Skin of body (tissue), 3 donors: ENCODE data around the gene SMTNL1. TPM values are rescaled to one million over a fixed set of nuclear protein-coding genes. Genes with fewer than 3 reads are reported as not detected.

Experiments used
- DNase-seq: peaks from one replicate; lab custom pipeline; 2025; lab: John Stamatoyannopoulos, UW
- small RNA-seq: library from RNA; depleted of rRNA; stranded (forward); fragments of <200 nt; gene quantifications from one replicate; pipeline ENCODE3, GENCODE V24; 2014; ENCODE audit warnings: low replicate concordance
- total RNA-seq: library from RNA; depleted of rRNA; stranded (reverse); fragments of >200 nt; gene quantifications from one replicate; pipeline ENCODE4 v1.2.3, GENCODE V29; 2014

The SMTNL1 gene
- total RNA-seq, 1 donor from 2014 or later: 7.9 TPM

DNA sequence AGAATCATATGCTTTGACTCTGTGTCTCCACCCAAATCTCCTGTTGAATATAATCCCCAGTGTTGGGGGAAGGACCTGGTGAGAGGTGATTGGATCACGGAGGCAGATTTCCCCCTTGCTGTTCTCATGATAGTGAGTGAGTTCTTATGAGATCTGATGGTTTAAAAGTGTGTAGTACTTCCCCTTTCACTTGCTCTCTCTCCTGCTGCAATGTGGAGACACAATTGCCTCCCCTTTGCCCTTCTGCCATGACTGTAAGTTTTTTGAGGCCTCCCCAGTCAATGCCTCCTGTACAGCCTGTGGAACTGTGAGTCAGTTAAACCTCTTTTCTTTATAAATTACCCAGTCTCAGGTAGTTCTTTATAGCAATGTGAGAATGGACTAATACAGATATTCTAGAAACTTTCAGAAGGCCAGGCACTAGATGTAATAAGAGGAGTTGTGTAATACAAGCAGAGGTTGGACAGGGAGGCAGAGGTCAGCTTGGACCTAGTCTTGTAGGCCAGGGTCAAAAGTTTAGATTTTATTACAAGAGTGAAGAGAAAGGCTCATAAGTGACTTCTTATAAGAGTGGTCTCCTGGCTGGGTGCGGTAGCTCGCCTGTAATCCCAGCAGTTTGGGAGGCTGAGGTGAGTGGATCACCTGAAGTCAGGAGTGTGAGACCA lies 50.8 kb downstream of the SMTNL1 start:
- no peak for DNase-seq

GRCh38 chr11:57596266-57596885 lies 59.0 kb downstream of the SMTNL1 start:
- DNase-seq: no peak

DNA sequence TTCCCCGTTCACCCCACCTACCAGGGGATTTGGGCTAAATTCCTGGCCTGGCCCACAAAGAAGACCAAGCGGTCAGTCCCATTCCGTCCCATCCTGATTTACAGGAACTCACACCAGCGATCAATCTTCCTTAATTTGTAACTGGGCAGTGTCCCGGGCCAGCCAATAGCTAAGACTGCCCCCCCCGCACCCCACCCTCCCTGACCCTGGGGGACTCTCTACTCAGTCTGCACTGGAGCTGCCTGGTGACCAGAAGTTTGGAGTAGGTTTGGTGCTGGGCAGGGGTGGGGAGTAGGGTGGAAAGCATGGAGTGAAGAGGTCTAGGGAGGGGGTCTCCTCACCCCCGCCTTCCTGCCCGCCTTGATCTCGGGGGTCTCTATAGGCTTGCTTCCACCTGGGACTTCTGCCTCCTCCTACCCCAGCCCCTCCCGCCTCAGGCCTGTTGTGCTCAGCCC lies 60.1 kb downstream of the SMTNL1 start, which contains the start of gene SERPING1:
SERPING1 (plus strand) TSS at position 225 of the 455 bp plus-strand sequence. CDS start 586 bp downstream, outside the sequence.
- DNase-seq: peak; percentile 47

DNA sequence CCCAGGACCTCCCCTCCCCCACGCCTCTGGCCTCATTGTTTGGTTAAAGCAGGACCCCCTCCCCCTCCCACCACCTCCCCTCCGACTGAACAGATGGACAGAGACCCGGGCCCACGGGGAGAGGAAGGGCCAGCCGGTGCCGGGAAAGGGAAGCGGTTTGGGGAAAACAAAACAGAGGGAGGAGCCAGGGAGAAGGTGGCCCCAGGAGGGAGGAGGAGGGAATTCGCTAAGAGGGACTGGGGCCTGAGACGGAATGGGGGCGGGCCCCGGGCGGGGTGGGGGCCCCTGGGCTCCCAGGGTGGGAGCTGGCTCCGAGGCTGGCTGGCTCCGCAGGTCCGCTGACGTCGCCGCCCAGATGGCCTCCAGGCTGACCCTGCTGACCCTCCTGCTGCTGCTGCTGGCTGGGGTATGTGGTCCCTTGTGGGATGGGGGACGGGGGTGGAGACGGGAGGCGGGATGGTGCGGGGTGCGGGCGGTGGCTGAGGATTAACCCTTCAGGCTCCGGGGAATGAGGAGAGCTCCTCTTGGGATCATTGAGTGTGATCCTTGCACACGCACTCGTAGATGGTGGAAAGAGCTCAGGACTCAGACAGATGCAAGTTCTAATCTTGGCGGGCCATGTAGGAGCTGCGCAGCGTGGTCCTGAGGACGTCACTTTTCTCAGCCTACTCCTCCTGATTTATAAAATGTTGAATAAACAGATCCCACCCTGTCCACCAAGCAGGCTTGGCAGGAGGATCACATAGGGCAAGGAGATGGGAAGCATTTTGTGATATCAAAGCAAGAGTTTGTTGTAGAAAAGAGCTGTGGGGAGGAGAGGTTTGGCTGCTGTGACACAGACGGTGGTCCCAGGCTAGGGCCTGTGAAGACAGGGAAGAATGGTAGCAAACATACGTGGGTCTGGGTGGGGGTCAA lies 60.8 kb downstream of the SMTNL1 start:
- peak; percentile 75 for DNase-seq

GRCh38 chr11:57598831-57599155 lies 61.4 kb downstream of the SMTNL1 start:
- DNase-seq: peak; percentile 40

DNA sequence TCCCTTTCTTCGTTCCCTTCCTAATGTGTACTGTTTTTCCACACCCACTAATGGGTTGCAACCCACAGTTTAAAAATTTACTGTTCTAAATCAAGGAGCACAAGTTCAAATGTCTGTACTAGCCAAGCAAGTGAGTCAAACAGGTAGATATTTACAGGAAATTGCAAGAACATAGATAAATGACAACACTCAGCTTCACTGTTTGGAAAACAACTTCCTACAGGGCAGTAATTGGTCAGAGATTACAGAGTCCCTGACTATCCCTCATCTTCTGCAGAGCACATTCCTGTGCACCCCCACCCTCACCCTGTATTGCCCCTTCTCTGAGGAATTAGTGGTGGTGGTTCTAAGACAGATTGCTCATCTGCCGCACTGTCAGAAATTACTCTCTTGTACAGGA lies 62.0 kb downstream of the SMTNL1 start:
- DNase-seq: no peak

Small RNA genes lying within 50 kb of the gene (small RNA-seq; reads per million reads assigned to genes)
- not detected for gene RN7SL605P

Other genes starting within 250 kb of the SMTNL1 start
- gene TNKS1BP1, start 212.6 kb upstream of the SMTNL1 start, total RNA-seq: 81.0 TPM
- 40.1 TPM for gene SSRP1, start 201.7 kb upstream of the SMTNL1 start, total RNA-seq
- 0.30 TPM for gene P2RX3, start 199.2 kb upstream of the SMTNL1 start, total RNA-seq
- gene PRG3, start 156.4 kb upstream of the SMTNL1 start, total RNA-seq: 2.9 TPM
- 6.8 TPM for gene PRG2, start 146.9 kb upstream of the SMTNL1 start, total RNA-seq
- 18.3 TPM for gene SLC43A3, start 110.5 kb upstream of the SMTNL1 start, total RNA-seq
- gene RTN4RL2, start 77.1 kb upstream of the SMTNL1 start, total RNA-seq: 0.49 TPM
- 11.7 TPM for gene SLC43A1, start 21.9 kb upstream of the SMTNL1 start, total RNA-seq
- 21.0 TPM for gene TIMM10, start 6.8 kb upstream of the SMTNL1 start, total RNA-seq
- 9.9 TPM for gene UBE2L6, start 30.1 kb downstream of the SMTNL1 start, total RNA-seq
- 23.5 TPM for gene SERPING1, start 60.1 kb downstream of the SMTNL1 start, total RNA-seq
- 1.1 TPM for gene YPEL4, start 112.3 kb downstream of the SMTNL1 start, total RNA-seq
- gene CLP1, start 120.2 kb downstream of the SMTNL1 start, total RNA-seq: 9.7 TPM
- 23.8 TPM for gene ZDHHC5, start 130.5 kb downstream of the SMTNL1 start, total RNA-seq
- gene MED19, start 174.6 kb downstream of the SMTNL1 start, total RNA-seq: 10.9 TPM
- 33.8 TPM for gene TMX2, start 175.0 kb downstream of the SMTNL1 start, total RNA-seq
- 38.1 TPM for gene SELENOH, start 203.9 kb downstream of the SMTNL1 start, total RNA-seq
- not detected for gene BTBD18, start 214.2 kb downstream of the SMTNL1 start, total RNA-seq
- 191 TPM for gene CTNND1, start 224.2 kb downstream of the SMTNL1 start, total RNA-seq